ENCODE results near the gene GTF2E1.
"Not testable (repeated sequence)": the region's sequence is repeated elsewhere in the genome, so short reads cannot be mapped to it uniquely, and the experiment has no call there.

GTF2E1 gene

DNA sequence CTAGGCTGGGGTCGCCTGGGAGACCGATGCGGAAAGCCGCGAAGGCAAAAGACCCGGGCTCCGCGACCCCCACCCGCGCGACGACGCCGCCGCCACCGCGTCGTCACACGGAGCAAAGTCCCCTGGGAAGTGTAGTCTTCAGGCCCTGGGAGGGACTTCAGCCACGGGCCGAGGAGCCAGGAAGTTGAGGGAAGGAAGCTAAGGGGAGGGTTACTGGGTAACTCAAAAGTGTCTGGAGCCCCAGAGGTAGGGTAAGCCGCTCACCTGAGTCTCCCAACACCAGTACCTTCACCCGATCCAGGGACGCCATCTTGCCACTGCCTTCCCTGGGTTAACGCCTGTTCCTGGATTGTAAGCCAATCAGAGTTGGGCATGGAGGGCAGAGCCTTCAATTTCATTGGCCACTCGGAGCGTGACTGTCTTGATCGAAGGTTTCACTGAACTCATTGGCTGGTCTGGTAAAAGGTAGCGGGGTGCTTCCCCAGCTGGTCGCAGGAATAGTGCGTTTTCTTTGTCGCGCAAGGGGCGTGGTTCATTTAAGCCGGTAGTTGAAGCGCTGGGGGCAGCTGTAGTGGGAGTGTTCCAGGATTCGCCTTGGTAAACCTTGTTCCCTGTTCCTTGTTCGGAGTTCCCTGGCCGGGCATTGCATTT, at the start of gene GTF2E1, which contains the start of gene RABL3:
GTF2E1 (plus strand) TSS at position 547 of the 651 bp plus-strand sequence. CDS start 7,809 bp downstream, outside the sequence.
RABL3 (minus strand) TSS at position 319 of the 651 bp plus-strand sequence; CDS start at position 310, 9 bp downstream.
- FAIRE-seq: peak; percentile 99

DNA sequence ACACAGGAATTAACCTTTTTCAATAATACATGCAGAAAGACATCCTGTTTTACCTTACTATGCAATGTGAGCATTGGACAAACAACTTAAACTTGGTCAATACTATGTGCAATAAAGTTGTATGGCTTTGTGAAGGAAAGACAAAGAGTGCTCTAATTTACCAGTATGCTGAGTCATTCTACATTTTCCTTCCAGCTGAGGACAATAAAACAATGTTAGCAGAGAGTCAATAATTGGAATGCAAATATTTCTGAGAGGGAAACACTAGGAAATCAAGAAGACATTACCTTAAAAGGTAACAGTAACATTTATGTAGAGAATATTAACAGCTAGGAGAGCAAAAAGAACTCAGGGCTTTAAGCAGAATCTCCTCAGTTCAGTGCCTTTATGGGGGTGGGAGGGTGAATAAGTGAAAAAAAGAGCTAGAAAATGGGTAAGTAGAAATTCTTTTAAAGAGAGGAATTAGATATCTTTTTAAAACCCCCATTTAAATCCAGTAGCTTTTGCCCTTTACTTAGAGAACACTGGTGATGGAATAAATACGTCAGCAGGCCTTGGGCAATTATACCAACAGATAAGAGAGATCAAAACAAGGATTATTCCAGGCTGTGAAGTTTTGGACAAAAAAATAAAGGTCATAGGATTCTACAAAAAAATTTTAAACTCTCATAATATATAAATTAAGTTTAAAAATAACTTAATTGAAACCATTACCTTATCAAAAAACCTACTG, 48.9 kb upstream of the GTF2E1 start:
- no peak for FAIRE-seq

DNA sequence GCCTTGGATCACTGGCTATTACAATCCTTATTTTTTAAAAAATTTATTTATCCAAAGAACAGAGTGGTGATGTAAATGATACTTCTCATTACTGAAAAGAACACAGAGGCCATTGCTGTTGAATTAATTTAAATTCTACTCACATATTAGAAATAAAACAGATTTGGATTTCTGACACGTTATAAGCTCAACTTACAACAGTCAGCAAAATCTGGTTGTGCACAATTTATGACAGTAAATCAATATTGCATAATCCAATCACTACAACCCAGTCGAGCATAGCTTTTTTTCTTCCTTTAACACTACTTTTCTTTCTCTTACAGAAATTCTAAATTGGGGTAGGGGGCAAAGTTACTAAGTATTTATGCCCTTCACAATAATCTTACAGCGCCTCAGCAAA, 43.2 kb upstream of the GTF2E1 start:
- FAIRE-seq: no peak

DNA sequence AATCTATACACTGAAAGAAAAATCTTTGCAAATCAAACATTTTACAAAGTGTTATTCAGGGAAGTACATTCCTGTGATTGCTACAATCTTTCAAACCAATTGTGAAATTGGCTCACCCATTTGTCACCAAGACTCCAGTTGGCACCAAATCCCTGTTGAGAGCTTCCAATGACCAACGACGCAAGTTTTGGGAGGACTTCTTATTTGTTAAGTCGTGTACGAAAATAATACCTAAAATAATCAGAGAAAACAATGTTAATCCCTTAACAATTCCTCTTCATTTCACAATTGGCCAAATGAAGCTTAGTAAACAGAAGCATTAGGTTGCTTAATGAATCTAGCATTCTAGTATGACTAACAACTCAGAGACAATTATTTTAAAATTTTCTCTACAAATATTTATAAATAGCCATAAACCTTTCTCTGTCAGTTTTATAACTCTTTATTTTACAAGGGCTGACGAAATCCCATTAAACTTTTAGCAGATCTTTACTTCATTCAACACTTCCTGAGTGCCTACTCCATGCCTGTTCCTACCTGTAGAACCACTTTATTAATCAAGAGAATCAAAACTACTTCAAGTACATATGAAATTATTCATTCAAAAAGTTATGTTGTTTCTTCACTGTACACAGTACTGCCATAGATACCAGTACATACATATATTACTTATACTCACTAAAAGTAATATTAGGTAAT, 36.5 kb upstream of the GTF2E1 start:
- no peak for FAIRE-seq

DNA sequence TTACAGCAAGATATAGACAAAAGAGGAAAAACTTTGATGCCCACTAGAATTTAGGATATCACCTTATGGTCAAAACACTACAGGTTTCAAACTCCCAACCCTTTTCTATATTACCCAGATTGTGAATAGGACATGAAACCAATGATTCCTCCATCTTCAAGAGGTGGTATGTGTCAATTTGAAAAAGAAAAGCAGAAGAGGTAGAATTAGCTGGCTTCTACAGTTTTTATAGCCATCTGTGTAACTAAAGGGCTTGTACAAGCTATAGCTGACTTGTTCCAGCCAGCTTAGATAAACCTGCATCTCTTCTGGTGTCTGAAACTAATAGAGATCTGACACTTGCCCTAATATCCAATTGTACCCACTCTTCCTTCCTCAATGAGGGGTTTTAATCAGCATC, 35.6 kb upstream of the GTF2E1 start:
- no peak for FAIRE-seq

DNA sequence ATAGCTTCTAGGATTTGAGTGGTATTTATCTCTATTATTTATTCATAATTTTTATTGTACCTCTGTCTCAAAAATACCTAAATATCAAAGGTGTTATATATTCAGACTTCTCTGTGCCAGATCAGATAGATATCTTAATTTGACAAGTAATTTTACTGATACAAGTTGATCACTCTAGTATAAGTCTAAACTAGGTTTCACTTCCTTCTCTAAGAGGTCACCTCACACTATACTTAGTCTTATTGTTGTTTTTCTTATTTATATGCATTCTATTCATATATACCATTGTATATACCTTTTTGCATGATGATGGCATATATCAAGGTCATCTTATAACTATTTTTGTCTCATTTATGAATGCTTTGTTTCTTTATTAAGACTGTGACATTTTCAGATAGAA, 34.1 kb upstream of the GTF2E1 start:
- no peak for FAIRE-seq

DNA sequence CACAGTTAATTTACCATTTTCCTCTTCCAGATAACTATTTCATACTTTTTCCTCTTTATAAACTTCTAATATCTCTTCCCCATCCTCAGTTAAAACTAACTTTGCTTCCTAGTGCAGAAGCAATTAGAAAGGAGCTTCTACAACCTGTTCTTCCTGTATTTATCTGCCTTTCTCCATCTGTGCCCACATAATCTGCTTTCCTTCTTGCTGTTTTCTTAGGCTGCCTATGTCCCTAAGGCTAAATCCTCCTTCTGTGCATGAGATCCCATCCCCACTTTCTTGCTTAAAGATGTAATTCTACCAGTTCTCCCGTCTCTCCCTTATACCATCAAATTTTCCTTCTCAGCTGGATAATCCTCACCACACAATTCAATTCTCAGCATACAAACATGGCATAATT, 32.2 kb upstream of the GTF2E1 start:
- no peak for FAIRE-seq

DNA sequence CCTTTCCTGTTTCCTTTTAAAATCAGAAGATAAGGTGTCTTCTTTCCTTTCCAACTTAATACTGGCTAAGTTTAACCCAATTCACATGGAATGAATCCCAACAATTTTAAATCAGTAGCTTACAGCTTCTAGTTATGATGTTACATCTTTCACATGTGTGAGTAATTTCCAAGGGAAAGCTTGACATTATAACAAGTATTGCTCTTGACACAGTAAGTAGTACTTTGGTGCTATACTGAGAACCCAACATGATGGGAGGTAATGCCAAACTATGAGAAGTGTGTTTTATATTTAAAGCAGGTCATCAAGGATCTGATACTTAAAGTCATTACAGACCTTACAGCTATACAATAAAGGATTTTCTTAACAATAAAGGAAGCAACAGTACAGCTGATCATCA, 29.3 kb upstream of the GTF2E1 start:
- FAIRE-seq: no peak

DNA sequence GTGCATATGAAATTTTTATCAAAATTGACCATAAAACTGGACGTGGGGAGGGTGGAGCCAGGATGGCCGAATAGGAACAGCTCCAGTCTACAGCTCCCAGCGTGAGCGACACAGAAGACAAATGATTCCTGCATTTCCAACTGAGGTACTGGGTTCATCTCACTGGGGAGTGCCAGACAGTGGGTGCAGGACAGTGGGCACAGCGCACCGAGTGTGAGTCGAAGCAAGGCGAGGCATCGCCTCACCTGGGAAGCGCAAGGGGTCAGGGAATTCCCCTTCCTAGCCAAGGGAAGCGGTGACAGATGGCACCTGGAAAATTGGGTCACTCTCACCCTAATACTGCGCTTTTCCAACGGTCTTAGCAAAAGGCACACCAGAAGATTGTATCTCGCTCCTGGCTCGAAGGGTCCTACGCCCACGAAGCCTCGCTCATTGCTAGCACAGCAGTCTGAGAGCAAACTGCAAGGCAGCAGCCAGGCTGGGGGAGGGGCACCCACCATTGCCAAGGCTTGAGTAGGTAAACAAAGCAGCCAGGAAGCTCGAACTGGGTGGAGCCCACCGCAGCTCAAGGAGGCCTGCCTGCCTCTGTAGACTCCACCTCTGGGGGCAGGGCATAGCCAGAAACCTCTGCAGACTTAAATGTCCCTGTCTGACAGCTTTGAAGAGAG, 23.2 kb upstream of the GTF2E1 start:
- not testable (repeated sequence) for FAIRE-seq

DNA sequence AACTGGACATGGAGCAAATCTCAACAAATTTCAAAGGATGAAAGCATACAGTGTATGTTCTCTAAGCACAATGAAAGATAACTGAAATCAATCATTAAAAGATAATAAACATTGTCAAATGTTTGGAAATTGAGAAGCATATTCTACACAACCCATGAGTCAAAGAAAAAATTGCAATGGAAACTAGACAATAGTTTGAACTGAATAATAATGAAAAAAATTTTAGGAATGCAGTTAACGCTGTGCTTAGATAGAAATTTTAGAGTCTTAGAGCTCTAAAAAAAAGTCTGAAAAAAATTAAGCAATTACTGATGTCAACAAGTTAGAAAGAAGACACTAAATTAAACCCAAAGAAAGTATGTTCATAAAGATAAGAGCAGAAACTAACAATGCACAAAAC, 15.8 kb upstream of the GTF2E1 start:
- FAIRE-seq: no peak

DNA sequence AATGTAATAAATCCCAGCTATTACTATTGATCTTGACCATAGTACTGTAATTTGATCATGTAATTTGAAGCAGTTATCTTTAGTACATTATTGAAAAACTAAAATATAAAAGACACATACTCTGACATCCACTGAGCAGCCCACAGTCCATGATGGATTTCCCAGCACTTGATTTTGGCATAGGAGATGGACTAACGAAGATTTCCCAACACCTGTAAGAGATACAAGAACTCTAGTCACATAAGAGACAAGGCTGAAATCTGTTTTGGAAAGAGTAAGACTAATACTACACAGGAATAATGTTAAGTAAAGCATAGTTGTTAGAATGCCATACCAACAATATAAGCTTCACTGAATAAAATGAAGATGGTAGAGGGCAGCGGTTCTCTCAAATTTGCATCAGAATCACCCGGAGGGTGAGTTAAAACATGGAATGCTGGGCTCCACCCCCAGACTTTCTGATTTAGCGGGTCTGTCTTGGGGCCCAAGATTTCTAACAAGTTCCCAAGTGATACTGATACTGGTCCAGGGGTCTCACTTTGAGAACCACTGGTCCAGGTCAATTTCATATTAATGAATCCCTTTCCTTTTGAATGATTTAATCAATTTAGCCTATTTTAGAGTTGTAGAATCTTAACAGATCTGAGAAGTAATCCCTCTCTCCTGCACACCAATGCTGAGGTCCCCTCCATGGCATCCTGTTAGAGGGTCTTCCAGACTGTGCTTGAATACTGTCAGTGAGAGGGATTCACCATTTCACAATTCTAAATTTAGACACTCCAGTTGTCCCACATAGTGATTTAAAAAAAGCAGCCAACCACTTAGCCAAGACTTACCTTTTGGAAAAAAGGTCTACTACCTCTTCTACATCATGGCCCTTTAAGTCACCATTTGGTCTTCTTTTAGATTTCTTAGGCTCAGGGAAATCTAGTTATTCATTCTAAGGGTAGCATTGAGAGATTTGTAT, 11.7 kb upstream of the GTF2E1 start:
- FAIRE-seq: no peak

DNA sequence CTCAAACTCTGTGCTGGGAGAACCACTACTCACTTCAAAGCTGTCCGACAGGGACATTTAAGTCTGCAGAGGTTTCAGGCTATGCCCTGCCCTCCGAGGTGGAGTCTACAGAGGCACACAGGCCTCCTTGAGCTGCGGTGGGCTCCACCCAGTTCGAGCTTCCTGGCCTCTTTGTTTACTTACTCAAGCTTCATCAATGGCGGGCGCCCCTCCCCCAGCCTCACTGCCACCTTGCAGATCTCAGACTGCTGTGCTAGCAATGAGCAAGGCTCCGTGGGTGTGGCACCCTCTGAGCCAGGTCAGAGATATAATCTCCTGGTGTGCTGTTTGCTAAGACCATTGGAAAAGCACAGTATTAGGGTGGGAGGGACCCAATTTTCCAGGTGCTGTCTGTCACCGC, 4.5 kb upstream of the GTF2E1 start:
- FAIRE-seq: not testable (repeated sequence)

DNA sequence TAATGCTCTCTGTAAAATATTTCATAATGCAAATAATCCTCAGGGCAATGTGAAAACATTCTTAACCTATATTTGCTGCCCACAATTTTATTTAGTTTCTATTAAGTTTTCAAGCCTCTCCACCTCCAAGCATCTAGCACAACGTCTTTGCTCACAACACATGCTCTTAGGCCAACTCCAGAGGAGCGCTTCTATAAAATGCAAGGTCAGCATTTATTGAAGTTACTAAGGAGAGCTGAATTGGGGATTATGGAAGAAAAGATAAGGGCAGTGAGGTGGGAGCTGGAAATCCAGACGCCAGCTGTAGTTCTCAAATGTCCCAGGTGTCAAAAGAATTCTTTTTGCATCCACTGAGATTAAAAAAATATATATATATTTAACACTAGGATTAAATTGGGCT, 1.2 kb upstream of the GTF2E1 start:
- no peak for FAIRE-seq

DNA sequence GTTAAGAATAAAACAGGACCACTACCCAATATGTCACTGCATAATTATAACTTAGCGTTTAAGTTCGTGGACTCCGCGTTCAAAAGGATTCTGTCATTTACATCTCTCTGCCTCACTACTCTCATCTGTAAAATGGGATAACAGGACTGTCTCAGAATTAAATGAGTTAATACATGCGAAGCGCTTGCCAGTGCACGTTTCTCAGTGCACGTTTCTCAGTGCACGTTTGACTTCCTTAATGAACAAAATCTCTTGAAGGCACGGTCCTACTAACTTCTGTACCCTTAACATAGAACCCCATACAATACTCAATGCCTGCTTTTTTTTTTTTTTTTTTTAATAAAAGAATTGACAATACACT, 727 bp upstream of the GTF2E1 start:
- no peak for FAIRE-seq

DNA sequence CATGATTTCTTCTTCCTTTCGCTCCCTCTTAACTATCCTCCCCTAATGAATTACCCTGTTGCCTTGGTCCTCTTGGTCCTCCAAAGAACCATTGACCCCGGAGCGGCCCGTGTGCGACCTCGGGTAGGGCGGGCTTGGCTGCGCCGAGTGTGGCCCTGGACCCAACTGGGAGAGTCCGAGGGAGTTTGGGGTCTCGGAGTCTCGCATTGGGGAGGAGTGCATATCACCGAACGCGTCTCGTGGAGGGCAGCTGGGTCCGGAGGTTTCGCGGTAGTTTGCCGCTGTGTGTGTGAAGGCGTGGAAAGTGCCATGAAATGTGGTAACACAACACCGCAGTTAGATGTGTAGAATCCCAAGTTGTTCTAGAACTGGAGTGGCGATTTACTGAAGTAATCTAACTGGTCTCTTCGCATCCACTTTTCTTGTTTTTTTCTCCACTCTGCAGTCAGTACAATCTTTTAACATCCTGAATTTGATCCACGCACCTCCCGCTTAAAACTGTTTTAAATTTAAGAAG, 363 bp downstream of the GTF2E1 start:
- FAIRE-seq: no peak

DNA sequence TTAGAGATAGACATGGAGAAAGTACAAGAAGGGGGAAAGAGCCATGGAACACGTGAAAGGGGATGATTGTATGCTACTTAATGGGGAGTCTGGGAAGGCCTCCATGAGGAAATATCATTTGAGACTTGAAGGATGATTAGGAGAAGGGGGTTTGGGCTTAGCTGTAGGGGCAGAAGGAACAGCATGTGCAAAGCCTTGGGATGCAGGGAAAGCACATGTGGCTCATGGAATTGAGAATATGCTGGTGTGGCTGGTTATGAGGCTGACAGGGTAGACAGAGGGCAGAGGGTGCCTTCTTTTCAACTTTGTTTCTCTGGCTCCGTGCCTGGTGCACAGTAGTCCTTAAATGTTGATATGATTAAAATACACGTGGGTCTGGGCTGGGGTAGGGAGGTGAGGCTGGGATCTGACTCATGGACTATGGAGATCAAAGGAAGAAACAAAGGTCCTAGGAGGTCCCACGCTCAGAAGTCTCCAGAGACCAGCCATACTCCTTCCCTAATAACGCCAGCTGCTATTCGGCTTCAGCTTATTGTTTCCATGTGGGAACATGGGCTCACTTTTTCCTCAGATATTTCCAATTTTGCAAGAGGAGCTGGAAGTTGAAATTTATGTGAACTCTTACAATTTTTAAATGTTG, 1.1 kb downstream of the GTF2E1 start:
- no peak for FAIRE-seq

DNA sequence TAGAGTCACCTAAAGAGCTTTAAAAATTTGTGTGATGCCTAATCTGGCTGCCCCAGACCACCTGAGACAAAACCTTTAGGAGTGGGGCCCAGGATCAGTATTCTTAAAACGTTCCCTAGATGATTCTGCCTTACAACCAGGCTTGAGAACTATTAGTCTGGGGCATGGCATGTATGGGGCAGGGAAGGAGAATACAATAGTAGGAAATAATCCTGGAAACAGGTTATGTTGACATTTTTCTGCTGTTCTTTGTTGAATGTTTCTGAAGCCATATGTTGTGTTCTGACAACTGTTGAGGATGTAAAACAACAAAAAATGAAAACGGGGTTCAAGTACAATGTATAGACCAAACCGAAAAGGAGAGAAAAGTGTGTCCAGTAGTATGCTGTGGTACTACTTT, 2.9 kb downstream of the GTF2E1 start:
- FAIRE-seq: no peak

DNA sequence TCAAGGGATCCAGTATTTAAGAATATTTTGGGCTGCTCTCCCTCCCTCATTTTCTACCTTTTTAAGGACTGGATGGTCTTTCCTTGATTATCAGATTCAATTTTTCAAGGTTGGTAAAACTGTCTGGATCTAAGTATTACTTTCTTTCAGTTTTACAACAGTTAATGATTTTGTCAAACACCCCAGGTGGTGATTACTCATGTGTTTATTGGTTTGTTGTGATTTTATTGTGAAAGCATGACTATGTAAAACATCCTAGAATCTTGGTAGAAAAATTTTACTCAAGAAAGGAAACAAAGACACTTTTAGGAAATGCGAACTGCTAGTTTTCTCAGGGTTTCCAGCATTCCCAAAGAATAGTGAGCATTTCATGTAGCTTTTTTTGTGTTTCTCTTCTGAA, 7.3 kb downstream of the GTF2E1 start:
- no peak for FAIRE-seq

DNA sequence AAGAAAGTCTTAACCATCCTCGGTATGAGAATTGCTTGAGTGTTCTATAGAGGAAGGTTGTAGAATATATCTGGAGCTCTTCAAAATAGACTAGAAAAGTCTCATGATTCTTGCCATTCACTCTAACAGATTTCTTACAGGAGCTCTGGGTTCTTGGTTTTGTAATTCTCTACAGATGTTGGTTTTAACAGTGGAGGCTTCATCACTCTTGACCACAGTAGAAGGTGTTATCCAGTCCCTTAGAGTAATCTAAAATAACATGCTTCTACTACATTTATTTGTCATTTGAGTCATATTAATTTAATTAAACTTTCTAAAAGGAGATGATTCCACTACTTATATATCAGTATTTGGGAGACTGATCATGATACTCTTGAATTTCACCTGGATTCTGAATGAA, 9.7 kb downstream of the GTF2E1 start:
- FAIRE-seq: no peak

DNA sequence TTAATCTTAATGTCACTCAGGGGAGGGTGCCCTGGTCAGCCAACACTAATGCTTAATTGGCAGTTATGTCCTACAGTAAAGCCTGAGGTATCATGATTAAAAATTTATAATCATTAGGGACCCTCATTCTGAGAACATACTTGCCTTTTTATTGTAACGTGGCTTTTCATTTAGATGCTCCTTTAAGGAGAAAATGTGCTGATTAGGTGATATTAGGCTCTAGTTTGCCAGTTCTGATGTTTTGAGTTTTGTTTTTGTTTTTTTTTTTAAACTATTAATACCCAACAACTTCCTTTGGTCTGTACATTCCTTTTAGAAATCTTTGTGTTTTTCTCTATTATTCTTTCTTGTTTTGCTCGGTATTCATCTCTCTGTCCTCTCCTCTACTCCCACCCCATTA, 10.3 kb downstream of the GTF2E1 start:
- FAIRE-seq: no peak

DNA sequence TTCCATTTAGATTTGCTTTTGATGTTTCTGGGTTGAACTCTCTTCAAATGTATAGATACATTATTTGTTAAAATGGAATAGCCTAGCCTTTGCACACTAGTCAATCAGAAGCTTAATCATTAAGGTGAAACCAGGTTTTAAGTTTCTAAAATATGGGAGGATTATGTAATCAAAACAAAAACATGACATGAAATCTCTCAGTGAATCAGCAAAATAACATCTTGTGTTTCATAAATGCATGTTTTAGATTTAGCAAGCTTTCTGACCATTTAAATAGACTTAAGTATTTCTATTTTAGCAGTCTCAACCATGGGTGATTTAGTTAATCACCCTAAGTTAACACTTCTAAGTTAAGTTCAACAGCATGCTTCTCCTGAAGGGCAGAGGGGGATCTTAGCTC, 11.3 kb downstream of the GTF2E1 start:
- no peak for FAIRE-seq

DNA sequence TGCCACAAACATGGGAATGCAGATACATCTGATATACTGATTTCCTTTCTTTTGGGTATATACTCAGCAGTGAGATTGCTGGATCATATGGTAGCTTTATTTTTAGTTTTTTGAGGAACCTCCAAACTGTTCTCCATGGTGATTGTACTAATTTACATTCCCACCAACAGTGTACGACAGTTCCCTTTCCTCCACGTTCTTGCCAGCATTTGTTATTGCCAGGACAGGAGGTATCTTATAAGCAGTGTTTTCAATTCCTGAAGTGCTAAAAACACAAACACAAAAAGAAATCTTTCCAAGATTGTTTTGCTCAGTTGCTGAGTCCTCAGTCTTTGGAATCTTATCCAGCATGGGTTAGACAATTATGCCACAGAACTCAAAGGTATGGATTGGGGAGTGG, 13.5 kb downstream of the GTF2E1 start:
- no peak for FAIRE-seq
